ENCODE measurements around the gene WDR31. TPM values are rescaled to one million over a fixed set of nuclear protein-coding genes. Genes with fewer than 3 reads are reported as not detected.

WDR31 gene
- total RNA-seq, 1 donor from 2014 or later: 2.4 TPM

Other genes with a start within 250 kb of the WDR31 start
- gene SLC31A2, start 189.3 kb downstream of the WDR31 start, total RNA-seq: 6.9 TPM
- gene FKBP15, start 119.0 kb downstream of the WDR31 start, total RNA-seq: 9.8 TPM
- gene SLC31A1, start 118.7 kb downstream of the WDR31 start, total RNA-seq: 7.3 TPM
- gene CDC26, start 64.7 kb downstream of the WDR31 start, total RNA-seq: 14.3 TPM
- 23.6 TPM for gene PRPF4, start 64.6 kb downstream of the WDR31 start, total RNA-seq
- not detected for gene RNF183, start 36.9 kb downstream of the WDR31 start, total RNA-seq
- under 0.01 TPM for gene BSPRY, start 9.3 kb upstream of the WDR31 start, total RNA-seq
- gene HDHD3, start 36.7 kb upstream of the WDR31 start, total RNA-seq: 9.0 TPM
- 11.4 TPM for gene ALAD, start 61.0 kb upstream of the WDR31 start, total RNA-seq
- 39.5 TPM for gene POLE3, start 70.4 kb upstream of the WDR31 start, total RNA-seq
- 1.2 TPM for gene C9orf43, start 70.5 kb upstream of the WDR31 start, total RNA-seq
- 11.4 TPM for gene RGS3, start 123.5 kb upstream of the WDR31 start, total RNA-seq